Neuron (in vitro differentiated cells): ENCODE data around the gene TANGO2.
"Not testable (repeated sequence)": the region's sequence is repeated elsewhere in the genome, so short reads cannot be mapped to it uniquely, and the experiment has no call there.

Source experiments
- H2AFZ ChIP-seq: one replicate; pipeline ENCODE4 v1.6.1; 2013; ENCODE audit warnings: low read depth, mild to moderate bottlenecking, inconsistent platforms, low read length, moderate library complexity
- H3K27me3 ChIP-seq: one replicate; pipeline ENCODE4 v1.6.1; 2013; ENCODE audit warnings: low read length; ENCODE audit not compliant: insufficient read depth
- H3K36me3 ChIP-seq: one replicate; pipeline ENCODE4 v1.6.1; 2013; ENCODE audit warnings: low read length; ENCODE audit not compliant: insufficient read depth
- H3K4me1 ChIP-seq: one replicate; pipeline ENCODE4 v1.6.1; 2013; ENCODE audit warnings: low read length; ENCODE audit not compliant: insufficient read depth
- H3K4me3 ChIP-seq: 2 replicates; pipeline ENCODE4 v1.5.1; 2013; ENCODE audit warnings: mild to moderate bottlenecking, low read length, moderate library complexity
- H3K9me3 ChIP-seq: one replicate; pipeline ENCODE4 v1.6.1; 2013; ENCODE audit warnings: low read length

The TANGO2 gene

GRCh38 chr22:20060700-20061480 is 40.0 kb downstream of the TANGO2 start:
- Histone ChIP-seq H3K4me1 (peaks cover 5% of the 10 kb centered on the region), H3K27me3 (no peaks in the 10 kb centered on the region), H3K9me3 (no peaks in the 10 kb centered on the region), H2AFZ (no peak overlapping the region), H3K4me3 (no peak overlapping the region), H3K36me3 (peaks cover 16% of the 10 kb centered on the region)

GRCh38 chr22:20061481-20061861 is 40.6 kb downstream of the TANGO2 start:
- Histone ChIP-seq H3K36me3 (peaks cover 16% of the 10 kb centered on the region), H3K9me3 (no peaks in the 10 kb centered on the region), H3K4me3 (no peak overlapping the region), H3K4me1 (peaks cover 5% of the 10 kb centered on the region), H2AFZ (no peak overlapping the region), H3K27me3 (no peaks in the 10 kb centered on the region)

DNA sequence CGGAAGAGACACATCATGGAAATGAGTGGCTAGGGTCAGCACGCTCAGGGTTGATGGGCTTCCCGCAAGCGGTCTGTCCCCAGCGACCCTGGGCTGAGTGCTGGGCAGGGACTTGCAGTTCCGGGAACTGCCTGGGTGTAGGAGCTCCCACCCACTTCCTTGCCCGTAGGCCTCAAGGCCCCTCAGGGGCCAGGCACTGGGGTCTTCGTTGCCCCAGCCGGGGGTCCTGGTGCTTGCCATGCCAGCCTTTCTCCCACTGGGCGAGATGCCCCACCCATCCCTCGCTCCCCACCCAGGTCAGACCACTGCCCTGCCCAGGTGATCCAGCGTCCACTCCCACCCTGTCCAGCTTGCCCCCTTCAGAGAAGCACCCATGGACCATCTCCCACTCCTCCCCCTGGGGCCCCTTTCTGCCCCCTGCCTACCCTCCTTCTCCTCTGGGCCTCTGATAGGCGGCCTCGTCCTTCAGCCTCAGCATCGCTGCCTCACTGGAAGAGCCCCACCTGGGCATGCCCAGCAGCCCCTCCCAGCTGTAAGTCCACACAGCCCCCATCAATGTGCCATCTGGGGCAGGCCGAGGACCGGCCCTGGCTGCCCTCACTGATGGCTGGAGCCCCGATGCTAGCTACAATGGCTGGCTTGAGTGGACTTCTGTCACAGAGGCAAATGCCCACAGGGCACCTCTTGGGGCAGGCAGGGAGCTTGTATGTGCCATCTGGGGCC is 41.3 kb downstream of the TANGO2 start:
- peaks cover 5% of the 10 kb centered on the region for H3K4me1 ChIP-seq
- H3K36me3 ChIP-seq = peaks cover 16% of the 10 kb centered on the region
- no peak overlapping the region for H2AFZ ChIP-seq
- no peaks in the 10 kb centered on the region for H3K27me3 ChIP-seq
- H3K9me3 ChIP-seq = no peaks in the 10 kb centered on the region
- no peak overlapping the region for H3K4me3 ChIP-seq

DNA sequence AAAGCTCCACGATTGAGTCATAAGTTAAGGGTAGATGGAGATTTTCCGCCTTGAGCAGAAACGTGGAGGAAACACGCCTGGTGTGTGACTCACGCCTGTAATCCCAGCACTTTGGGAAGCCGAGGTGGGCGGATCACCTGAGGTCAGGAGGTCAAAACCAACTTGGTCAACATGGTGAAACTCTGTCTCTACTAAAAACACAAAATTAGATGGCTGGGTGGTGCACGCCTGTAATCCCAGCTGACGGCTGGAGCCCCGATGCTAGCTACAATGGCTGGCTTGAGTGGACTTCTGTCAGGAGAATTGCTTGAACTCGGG is 41.8 kb downstream of the TANGO2 start:
- peaks cover 5% of the 10 kb centered on the region for H3K4me1 ChIP-seq
- no peak overlapping the region for H3K4me3 ChIP-seq
- H3K9me3 ChIP-seq = no peaks in the 10 kb centered on the region
- peaks cover 16% of the 10 kb centered on the region for H3K36me3 ChIP-seq
- H2AFZ ChIP-seq = no peak overlapping the region
- H3K27me3 ChIP-seq = no peaks in the 10 kb centered on the region

- no peaks in the 10 kb centered on the region for H3K9me3 ChIP-seq
- H3K36me3 ChIP-seq = peaks cover 16% of the 10 kb centered on the region
- H2AFZ ChIP-seq = no peak overlapping the region
- no peak overlapping the region for H3K4me3 ChIP-seq
- peaks cover 4% of the 10 kb centered on the region for H3K4me1 ChIP-seq
- H3K27me3 ChIP-seq = no peaks in the 10 kb centered on the region
These were observed 42.6 kb downstream of the TANGO2 start for GRCh38 chr22:20063271-20064139.

- H3K4me3 ChIP-seq = no peak overlapping the region
- no peak overlapping the region for H2AFZ ChIP-seq
- H3K36me3 ChIP-seq = peaks cover 16% of the 10 kb centered on the region
- no peaks in the 10 kb centered on the region for H3K27me3 ChIP-seq
- no peaks in the 10 kb centered on the region for H3K4me1 ChIP-seq
- H3K9me3 ChIP-seq = no peaks in the 10 kb centered on the region
These were observed 43.2 kb downstream of the TANGO2 start for GRCh38 chr22:20064140-20064480.

GRCh38 chr22:20064545-20065262 is 43.8 kb downstream of the TANGO2 start:
- H3K36me3 ChIP-seq = peaks cover 16% of the 10 kb centered on the region
- H3K4me1 ChIP-seq = no peaks in the 10 kb centered on the region
- H3K27me3 ChIP-seq = no peaks in the 10 kb centered on the region
- no peak overlapping the region for H2AFZ ChIP-seq
- no peaks in the 10 kb centered on the region for H3K9me3 ChIP-seq
- H3K4me3 ChIP-seq = no peak overlapping the region

- Histone ChIP-seq H2AFZ (no peak overlapping the region), H3K9me3 (no peaks in the 10 kb centered on the region), H3K4me3 (no peak overlapping the region), H3K36me3 (peaks cover 13% of the 10 kb centered on the region), H3K4me1 (no peaks in the 10 kb centered on the region), H3K27me3 (no peaks in the 10 kb centered on the region)
These were observed 45.1 kb downstream of the TANGO2 start for GRCh38 chr22:20065896-20066616.

DNA sequence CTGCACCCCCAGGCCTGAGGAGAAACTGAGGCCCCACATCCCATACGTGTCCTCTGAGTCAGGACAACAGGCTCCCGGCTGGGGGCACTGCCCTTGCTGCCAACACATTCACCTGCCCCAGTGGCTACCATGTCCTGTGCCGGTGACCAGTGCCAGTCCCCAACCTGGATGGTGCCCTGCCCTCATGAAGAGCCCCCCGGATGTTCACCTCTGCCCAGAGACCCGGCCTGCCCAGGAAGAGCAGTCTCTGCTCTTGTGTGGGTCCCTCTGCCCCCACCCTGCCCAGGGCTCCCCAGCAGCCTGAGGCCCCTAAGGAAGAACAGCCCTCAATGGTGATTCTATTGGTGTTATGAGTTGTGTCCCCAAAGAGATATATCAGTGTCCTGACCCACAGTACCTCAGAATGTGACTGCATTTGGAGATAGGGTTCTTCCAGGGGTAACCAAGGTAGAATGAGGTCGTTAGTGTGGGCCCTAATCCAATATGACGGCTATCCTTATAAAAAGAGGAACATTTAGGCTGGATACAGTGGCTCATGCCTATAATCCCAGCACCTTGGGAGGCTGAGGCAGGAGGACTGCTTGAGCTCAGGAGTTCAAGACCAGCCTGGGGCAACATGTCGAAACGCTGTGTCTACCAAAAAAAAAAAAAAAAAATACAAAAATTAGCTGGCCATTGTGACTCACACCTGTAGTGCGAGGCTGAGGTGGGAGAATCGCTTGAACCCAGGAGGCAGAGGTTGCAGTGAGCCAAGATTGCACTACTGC is 45.9 kb downstream of the TANGO2 start:
- Histone ChIP-seq H2AFZ (no peak overlapping the region), H3K27me3 (no peaks in the 10 kb centered on the region), H3K4me1 (no peaks in the 10 kb centered on the region), H3K9me3 (no peaks in the 10 kb centered on the region), H3K4me3 (no peak overlapping the region), H3K36me3 (peaks cover 8% of the 10 kb centered on the region)

DNA sequence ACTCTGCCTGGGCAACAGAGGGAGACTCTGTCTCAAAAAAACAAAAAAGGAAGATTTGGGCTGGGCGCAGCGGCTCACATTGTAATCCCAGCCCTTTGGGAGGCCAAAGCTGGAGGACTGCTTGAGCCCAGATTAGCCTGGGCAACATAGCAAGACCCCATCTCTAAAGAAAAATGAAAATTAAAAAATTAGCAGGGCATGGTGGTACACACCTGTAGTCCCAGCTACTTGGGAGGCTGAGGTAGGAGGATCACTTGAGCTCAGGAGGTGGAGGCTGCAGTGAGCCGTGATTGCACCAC is 46.4 kb downstream of the TANGO2 start:
- not testable (repeated sequence) for H2AFZ ChIP-seq, H3K4me3 ChIP-seq, H3K27me3 ChIP-seq, H3K9me3 ChIP-seq, H3K36me3 ChIP-seq, H3K4me1 ChIP-seq

GRCh38 chr22:20068640-20069039 is 47.7 kb downstream of the TANGO2 start:
- H2AFZ ChIP-seq = no peak overlapping the region
- H3K9me3 ChIP-seq = no peaks in the 10 kb centered on the region
- H3K4me3 ChIP-seq = no peak overlapping the region

More at GRCh38 chr22:20068640-20069039, 47.7 kb downstream of the TANGO2 start:
- Histone ChIP-seq H3K27me3 (no peaks in the 10 kb centered on the region), H3K4me1 (no peaks in the 10 kb centered on the region), H3K36me3 (no peaks in the 10 kb centered on the region)
